DOHH2 (cell line): ENCODE measurements around the gene SCYGR2.
"Not testable (repeated sequence)": the region's sequence is repeated elsewhere in the genome, so short reads cannot be mapped to it uniquely, and the experiment has no call there.

ENCODE experiments used
- H3F3A ChIP-seq: fragments of 200-600 bp; sonication (generic), shearing (Covaris generic); 2 replicates; pipeline ENCODE4 v1.6.0; 2016; ENCODE audit warnings: antibody characterized with exemption, mild to moderate bottlenecking; ENCODE audit not compliant: control insufficient read depth, insufficient read depth
- H3K27ac ChIP-seq: fragments of 200-600 bp; sonication (generic); 2 replicates; pipeline ENCODE4 v1.5.1; 2014; ENCODE audit warnings: low read depth, mild to moderate bottlenecking, low read length, moderate library complexity
- H3K27me3 ChIP-seq: fragments of 200-600 bp; sonication (generic); 2 replicates; pipeline ENCODE4 v1.6.1; 2014; ENCODE audit warnings: mild to moderate bottlenecking, low read length, mixed read lengths; ENCODE audit not compliant: control insufficient read depth
- H3K36me3 ChIP-seq: fragments of 200-600 bp; sonication (generic); 2 replicates; pipeline ENCODE4 v1.6.1; 2014; ENCODE audit warnings: mild to moderate bottlenecking, low read length, moderate library complexity, mixed read lengths; ENCODE audit not compliant: control insufficient read depth
- H3K4me1 ChIP-seq: fragments of 200-600 bp; sonication (generic); 2 replicates; pipeline ENCODE4 v1.6.1; 2014; ENCODE audit warnings: mild to moderate bottlenecking, low read length, mixed read lengths; ENCODE audit not compliant: control insufficient read depth
- H3K4me2 ChIP-seq: fragments of 200-600 bp; sonication (generic); 2 replicates; pipeline ENCODE4 v1.6.0; 2014; ENCODE audit warnings: mild to moderate bottlenecking, low read length, moderate library complexity
- H3K4me3 ChIP-seq: fragments of 200-600 bp; sonication (generic); 2 replicates; pipeline ENCODE4 v1.5.1; 2014; ENCODE audit warnings: mild to moderate bottlenecking, low read length, mixed read lengths
- H3K79me2 ChIP-seq: fragments of 200-600 bp; sonication (generic); 2 replicates; pipeline ENCODE4 v1.6.1; 2014; ENCODE audit warnings: mild to moderate bottlenecking, low read length, mixed read lengths; ENCODE audit not compliant: control insufficient read depth
- H3K9me2 ChIP-seq: fragments of 200-600 bp; sonication (generic); replicated peaks from 2 replicates; pipeline ENCODE4 v1.6.1; 2014; ENCODE audit warnings: mild to moderate bottlenecking, low read length, mixed read lengths; ENCODE audit not compliant: control insufficient read depth
- H3K9me3 ChIP-seq: fragments of 200-600 bp; sonication (generic); 2 replicates; pipeline ENCODE4 v1.6.1; 2014; ENCODE audit warnings: antibody characterized with exemption, low read length, mixed read lengths; ENCODE audit not compliant: control insufficient read depth, insufficient read depth
- H4K20me1 ChIP-seq: fragments of 200-600 bp; sonication (generic); 2 replicates; pipeline ENCODE4 v1.6.0; 2014; ENCODE audit warnings: low read depth, mild to moderate bottlenecking, antibody characterized with exemption, low read length, moderate library complexity; ENCODE audit not compliant: control insufficient read depth, insufficient read depth
- EZH2phosphoT487 ChIP-seq: fragments of 200-600 bp; sonication (generic); IDR thresholded peaks from 2 replicates; pipeline ENCODE4 v1.6.1; 2017; ENCODE audit warnings: borderline replicate concordance, mild to moderate bottlenecking, antibody characterized with exemption, low read length, moderate library complexity, mixed read lengths
- TF ChIP-seq, protein P1 (sequence below): fragments of 200-600 bp; sonication (generic); IDR thresholded peaks from one replicate; pipeline ENCODE4 v1.5.1; 2014; ENCODE audit warnings: antibody characterized with exemption, mild to moderate bottlenecking, low read depth, low read length; ENCODE audit not compliant: poor library complexity, severe bottlenecking

The SCYGR2 gene, protein sequence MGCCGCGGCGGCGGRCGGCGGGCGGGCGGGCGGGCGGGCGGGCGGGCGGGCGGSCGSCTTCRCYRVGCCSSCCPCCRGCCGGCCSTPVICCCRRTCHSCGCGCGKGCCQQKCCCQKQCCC

DNA sequence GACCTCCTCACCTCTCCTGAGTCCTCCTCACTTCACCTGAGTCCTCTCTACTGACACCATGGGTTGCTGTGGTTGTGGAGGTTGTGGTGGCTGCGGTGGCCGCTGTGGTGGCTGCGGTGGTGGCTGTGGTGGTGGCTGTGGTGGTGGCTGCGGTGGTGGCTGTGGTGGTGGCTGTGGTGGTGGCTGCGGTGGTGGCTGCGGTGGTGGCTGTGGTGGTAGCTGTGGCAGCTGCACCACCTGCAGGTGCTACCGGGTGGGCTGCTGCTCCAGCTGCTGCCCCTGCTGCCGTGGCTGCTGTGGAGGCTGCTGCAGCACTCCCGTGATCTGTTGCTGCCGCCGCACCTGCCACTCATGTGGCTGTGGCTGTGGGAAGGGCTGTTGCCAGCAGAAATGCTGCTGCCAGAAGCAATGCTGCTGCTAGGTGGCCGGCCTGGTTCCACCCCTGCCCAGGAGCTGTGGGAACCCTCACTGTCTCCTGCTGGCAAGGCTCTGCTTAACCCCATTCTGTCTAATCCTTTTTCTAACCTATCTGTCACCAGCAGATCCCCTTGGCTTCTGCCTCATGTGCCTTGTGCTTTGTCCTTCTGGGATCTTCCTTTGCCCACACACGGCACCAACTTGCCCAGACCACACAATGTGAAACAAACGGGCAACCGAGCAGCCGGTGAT lies at the start of gene SCYGR2:
Gene SCYGR2, plus strand, starts transcription at position 59 of the 669 bp plus-strand sequence. Its CDS starts 0 bp downstream, at position 59.
- not testable (repeated sequence) for H3K4me2 ChIP-seq, H3K9me2 ChIP-seq, H3F3A ChIP-seq, H3K27ac ChIP-seq, H3K79me2 ChIP-seq, H3K9me3 ChIP-seq, H3K4me3 ChIP-seq, H4K20me1 ChIP-seq, H3K4me1 ChIP-seq, H3K36me3 ChIP-seq, H3K27me3 ChIP-seq

DNA sequence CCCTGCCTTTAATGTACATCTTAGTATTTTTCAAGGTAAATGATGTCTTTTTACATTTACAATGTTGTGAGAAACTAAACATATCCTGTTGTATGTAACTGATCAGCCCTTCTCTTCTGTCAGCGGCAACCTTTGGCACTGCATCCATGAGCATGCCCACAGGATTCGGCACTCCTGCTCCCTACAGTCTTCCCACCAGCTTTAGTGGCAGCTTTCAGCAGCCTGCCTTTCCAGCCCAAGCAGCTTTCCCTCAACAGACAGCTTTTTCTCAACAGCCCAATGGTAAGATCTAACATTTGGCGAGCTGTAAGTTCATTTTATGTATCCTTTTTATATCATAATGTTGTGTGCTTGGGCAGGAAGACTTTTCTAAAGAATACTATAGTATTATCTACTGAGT lies 46.9 kb upstream of the SCYGR2 start:
- Histone ChIP-seq H3K9me3 (no peaks in the 10 kb centered on the region), H3K36me3 (peaks cover 44% of the 10 kb centered on the region), H3K27ac (no peak overlapping the region), H3K4me3 (no peak overlapping the region), H4K20me1 (no peaks in the 10 kb centered on the region), H3K79me2 (no peaks in the 10 kb centered on the region), H3K9me2 (no peaks in the 10 kb centered on the region), H3K4me1 (no peaks in the 10 kb centered on the region), H3F3A (no peaks in the 10 kb centered on the region), H3K27me3 (no peaks in the 10 kb centered on the region), H3K4me2 (no peak overlapping the region)
- no peak for TF ChIP-seq EZH2phosphoT487
- TF ChIP-seq, protein P1, sequence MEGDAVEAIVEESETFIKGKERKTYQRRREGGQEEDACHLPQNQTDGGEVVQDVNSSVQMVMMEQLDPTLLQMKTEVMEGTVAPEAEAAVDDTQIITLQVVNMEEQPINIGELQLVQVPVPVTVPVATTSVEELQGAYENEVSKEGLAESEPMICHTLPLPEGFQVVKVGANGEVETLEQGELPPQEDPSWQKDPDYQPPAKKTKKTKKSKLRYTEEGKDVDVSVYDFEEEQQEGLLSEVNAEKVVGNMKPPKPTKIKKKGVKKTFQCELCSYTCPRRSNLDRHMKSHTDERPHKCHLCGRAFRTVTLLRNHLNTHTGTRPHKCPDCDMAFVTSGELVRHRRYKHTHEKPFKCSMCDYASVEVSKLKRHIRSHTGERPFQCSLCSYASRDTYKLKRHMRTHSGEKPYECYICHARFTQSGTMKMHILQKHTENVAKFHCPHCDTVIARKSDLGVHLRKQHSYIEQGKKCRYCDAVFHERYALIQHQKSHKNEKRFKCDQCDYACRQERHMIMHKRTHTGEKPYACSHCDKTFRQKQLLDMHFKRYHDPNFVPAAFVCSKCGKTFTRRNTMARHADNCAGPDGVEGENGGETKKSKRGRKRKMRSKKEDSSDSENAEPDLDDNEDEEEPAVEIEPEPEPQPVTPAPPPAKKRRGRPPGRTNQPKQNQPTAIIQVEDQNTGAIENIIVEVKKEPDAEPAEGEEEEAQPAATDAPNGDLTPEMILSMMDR, result no peak

DNA sequence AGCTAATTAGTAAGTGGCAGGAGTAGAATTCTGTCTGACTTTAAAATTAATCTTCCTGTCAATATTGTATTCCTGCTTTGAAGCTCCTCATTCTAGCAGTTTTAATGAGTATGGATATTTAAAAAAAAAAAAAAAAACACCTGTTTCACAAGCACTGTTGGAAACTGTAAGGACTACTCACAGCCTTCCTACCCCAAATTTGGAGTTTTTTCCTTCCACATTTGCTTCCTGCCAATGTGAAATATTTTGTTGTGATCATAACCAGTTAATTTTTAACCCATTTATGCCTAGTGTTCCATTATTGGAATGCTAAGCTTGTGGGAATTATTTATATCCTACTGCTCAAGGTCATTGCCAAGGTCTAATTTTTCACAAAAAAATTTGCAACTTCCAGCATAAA lies 36.1 kb upstream of the SCYGR2 start:
- TF ChIP-seq, protein P1, result no peak
- TF ChIP-seq EZH2phosphoT487, result no peak
- Histone ChIP-seq H3K4me2 (no peak overlapping the region), H3K9me3 (no peaks in the 10 kb centered on the region)

DNA sequence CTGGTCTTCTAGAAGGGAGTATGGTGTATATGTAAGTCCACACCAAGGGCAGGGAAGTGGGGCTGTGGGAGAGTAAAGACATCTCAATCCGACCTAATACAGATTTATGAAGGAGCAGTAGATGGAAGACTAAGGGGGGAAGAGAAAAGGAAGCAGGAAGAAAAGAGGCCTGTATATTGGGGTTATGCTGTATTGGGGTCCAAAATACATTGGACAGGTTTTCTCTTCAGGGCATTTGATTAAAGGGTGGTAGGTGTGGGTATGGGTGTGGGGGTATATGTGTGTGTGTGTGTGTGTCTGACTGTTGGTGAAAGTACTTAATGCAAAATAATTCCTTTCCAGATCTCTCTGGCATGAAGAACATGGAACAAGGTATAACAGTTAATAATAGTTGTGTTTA lies 33.6 kb upstream of the SCYGR2 start:
- Histone ChIP-seq H4K20me1 (no peaks in the 10 kb centered on the region), H3F3A (no peaks in the 10 kb centered on the region), H3K9me3 (no peaks in the 10 kb centered on the region), H3K27ac (no peak overlapping the region), H3K4me2 (no peak overlapping the region), H3K36me3 (no peaks in the 10 kb centered on the region), H3K79me2 (no peaks in the 10 kb centered on the region), H3K4me3 (no peak overlapping the region), H3K4me1 (no peaks in the 10 kb centered on the region), H3K27me3 (no peaks in the 10 kb centered on the region), H3K9me2 (no peaks in the 10 kb centered on the region)
- TF ChIP-seq, protein P1, result no peak
- TF ChIP-seq EZH2phosphoT487, result no peak

More for the DNA sequence above, 36.1 kb upstream of the SCYGR2 start:
- H3K9me2 ChIP-seq, result no peaks in the 10 kb centered on the region
- H3K4me1 ChIP-seq, result no peaks in the 10 kb centered on the region
- no peaks in the 10 kb centered on the region for H3K79me2 ChIP-seq
- no peak overlapping the region for H3K4me3 ChIP-seq
- no peaks in the 10 kb centered on the region for H3K27me3 ChIP-seq
- no peaks in the 10 kb centered on the region for H3F3A ChIP-seq
- H4K20me1 ChIP-seq, result no peaks in the 10 kb centered on the region
- no peaks in the 10 kb centered on the region for H3K36me3 ChIP-seq
- no peak overlapping the region for H3K27ac ChIP-seq
